Astrocyte of the spinal cord (primary cell): Measurements from ENCODE around the gene HMGCLL1.

Source experiments
- DNase-seq: peaks from one replicate; pipeline ENCODE4 v3.0.0; 2011; ENCODE audit warnings: low read depth, low spot score
- H3K4me3 ChIP-seq: 2 replicates; pipeline ENCODE4 v1.5.1; 2011; ENCODE audit warnings: low read depth, mild to moderate bottlenecking, low read length, moderate library complexity
- in situ Hi-C: cut with HindIII; loops from 2 replicates; pipeline ENCODE4 v1.10.0; 2017; ENCODE audit warnings: low sequenced_read_pairs
- TF ChIP-seq, protein P1 (sequence below): IDR thresholded peaks from 2 replicates; pipeline ENCODE4 v1.5.1; 2012; ENCODE audit warnings: low read depth, mild to moderate bottlenecking, low read length, inconsistent platforms

The HMGCLL1 gene

DNA sequence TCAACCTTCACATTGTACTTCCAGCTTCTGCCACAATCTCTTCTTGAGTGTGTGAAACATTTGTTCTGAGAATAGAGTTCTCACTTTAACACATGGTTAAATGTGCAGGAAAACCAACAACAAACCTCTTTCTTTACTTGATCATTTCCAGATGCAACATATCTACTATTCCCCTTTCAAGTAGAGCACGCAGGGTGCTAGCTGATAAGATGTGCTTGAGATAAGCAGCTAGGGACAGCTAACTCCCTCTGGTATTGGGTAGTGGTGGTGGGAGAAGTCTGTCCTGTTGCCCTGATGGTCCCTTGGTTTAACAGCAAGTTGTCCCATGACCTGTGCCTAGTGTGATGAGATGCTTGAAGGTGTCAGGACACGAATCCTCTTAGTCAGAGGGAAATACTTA lies 15.4 kb upstream of the HMGCLL1 start:
- no peak overlapping the region for H3K4me3 ChIP-seq
- no peak for DNase-seq
- in situ Hi-C loops: no loop called here
- TF ChIP-seq, protein P1, sequence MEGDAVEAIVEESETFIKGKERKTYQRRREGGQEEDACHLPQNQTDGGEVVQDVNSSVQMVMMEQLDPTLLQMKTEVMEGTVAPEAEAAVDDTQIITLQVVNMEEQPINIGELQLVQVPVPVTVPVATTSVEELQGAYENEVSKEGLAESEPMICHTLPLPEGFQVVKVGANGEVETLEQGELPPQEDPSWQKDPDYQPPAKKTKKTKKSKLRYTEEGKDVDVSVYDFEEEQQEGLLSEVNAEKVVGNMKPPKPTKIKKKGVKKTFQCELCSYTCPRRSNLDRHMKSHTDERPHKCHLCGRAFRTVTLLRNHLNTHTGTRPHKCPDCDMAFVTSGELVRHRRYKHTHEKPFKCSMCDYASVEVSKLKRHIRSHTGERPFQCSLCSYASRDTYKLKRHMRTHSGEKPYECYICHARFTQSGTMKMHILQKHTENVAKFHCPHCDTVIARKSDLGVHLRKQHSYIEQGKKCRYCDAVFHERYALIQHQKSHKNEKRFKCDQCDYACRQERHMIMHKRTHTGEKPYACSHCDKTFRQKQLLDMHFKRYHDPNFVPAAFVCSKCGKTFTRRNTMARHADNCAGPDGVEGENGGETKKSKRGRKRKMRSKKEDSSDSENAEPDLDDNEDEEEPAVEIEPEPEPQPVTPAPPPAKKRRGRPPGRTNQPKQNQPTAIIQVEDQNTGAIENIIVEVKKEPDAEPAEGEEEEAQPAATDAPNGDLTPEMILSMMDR: no peak

DNA sequence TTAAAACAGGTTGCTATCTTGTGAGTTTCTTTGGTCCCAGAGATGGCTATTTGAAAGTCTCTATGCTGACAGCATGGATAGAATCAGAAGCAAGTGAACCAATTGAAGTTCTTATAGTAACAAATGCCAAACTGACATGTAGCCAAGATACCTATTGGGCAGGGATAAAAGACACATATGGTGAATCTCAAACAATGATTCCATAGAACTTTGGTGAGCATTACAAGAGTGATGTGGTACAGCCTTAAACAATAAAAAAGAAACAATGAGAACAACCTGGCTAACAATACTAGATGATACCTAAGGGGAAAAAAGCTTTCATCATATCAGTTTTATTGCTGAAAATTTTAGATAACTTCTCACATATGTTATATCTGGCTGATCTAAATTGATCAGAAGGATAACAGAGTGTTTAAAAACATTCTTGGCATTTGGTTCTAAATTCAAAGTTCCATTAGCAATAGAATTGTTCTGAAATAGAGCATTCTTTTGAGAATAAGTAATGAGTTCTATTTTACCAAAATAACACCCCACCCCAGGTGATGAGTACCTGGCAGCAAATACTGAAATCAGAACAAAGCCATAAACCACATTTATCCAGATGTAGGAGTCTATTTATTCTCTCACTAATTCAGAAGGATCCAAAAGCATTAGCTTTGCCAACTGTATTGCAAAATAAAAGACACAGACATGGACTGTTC lies 5.8 kb upstream of the HMGCLL1 start:
- no peak for DNase-seq
- TF ChIP-seq, protein P1: no peak
- in situ Hi-C loops: no loop called here
- no peak overlapping the region for H3K4me3 ChIP-seq

DNA sequence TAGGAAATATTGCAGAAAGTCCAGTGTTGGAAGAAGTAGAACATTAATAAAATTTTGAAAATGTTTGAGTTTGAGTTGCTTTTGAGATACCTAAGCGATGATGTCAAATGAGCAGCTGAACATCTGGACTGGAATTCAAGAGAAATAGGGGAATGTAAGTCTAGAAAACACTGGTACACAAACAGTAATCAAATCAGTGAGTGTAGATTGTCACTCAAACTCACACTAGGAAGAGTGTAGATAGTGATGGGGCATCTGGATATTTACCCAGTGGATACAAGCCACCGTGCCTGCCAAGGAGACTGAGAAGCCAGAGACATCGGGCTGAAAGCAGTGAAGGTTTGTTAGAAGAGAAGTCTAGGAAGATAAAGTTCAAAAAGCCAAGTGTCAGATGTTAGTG lies 2.2 kb downstream of the HMGCLL1 start:
- DNase-seq: no peak
- no peak overlapping the region for H3K4me3 ChIP-seq
- in situ Hi-C loops: no loop called here
- TF ChIP-seq, protein P1: no peak

DNA sequence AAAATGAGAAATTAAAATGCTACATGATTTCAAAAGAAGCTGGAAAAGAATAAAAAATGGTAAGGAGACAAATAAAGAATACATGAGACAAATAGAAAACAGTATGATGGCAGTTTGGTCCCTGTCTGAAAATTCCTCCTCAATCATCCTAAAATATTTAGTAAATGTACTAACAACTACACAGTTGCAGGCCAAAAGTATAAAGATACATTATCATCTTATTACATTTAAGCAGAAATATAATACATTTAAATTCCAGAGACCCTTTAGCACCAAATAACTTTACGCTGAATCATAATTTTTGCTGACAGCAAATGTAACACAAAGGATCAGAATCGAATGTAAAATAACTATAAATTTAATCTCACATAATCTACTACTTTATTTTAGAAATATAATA lies 4.4 kb downstream of the HMGCLL1 start:
- TF ChIP-seq, protein P1: no peak
- H3K4me3 ChIP-seq: no peak overlapping the region
- DNase-seq: no peak
- in situ Hi-C loops: no loop called here

DNA sequence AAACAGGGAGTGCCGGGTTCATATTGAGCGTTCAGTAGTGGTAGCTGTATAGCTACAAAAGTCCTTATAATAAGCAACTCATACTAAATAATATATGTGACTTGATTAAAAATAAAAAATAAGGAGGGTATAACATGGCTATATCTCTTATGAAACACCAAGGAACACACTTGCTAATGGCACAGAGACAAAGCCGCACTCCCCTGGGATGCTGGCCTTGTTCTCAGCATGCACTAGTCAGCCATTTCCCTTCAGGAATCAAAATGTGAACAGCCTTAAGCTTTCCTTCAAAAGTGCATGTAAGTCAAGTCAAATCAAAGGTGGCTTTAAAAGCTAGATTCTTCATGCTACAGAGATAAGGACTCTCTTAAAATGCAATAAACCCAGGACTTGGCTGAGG lies 9.4 kb downstream of the HMGCLL1 start:
- DNase-seq: no peak
- in situ Hi-C loops: no loop called here
- TF ChIP-seq, protein P1: no peak
- H3K4me3 ChIP-seq: no peak overlapping the region

DNA sequence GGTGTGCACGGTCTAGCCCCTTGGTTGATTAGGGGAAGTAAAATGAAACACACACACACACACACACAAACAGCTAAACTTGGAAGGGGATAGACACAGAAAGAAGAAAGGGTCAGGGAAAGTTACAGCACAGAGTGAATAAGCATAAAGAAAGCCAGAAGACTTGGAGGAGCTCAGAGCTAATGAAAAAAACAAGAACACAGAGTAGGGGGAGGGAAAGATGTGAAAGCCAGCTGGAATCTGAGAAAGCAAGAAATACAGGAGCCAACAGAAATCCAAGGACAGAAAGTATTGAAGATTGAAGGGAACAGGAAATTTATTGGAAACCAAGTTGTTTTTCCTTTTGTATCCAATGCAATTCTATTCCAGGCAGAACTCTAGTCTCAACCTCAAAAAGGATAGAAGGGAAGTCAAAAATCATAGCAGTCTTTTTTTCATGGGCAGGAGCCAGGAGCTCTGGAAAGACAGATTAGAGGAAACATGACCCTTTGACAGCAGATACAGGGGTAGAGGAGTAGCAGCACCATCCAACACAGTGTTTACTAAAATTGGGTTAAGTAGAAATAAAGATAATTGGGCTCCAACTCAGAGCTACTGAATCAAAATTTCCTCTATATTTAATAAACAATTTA lies 10.1 kb downstream of the HMGCLL1 start:
- in situ Hi-C loops: no loop called here
- H3K4me3 ChIP-seq: no peak overlapping the region
- DNase-seq: no peak
- TF ChIP-seq, protein P1: no peak
